ENCODE results near the gene SULT1B1.

The SULT1B1 gene

DNA sequence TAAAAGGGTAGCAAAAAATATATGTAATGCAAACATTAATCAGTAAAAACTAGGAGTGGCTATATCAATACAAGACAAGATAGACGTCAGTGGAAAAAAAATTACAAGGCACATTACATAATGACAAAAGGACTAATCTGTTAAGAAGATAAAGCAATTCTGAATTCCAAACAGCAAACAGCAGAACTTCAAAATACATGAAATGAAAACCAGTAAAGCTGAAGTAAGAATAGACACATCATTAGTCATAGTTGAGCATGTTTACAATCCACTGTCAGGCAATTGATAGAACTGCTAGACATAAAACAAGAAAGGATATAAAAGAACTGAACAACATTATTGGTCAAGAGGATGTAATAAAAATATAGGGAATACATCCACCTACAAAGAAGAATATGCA lies 12.2 kb downstream of the SULT1B1 start:
- DNase-seq = no peak

DNA sequence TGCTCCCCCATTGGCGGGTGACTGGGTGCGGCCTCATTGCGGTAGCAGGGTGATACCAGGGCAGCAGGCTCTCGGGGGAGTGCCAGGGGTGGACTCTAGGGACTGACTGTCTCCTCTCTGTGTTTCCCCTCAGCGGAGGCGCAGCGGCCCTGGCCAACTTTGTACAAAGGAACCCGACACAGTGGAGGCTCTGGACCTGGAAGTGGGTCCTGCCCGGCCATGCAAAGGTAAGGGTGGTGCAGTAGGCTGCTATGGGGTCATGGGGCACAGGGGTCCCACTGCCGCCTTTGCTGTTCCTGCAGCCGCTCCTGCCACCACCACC lies 16.3 kb downstream of the SULT1B1 start:
- DNase-seq = no peak

DNA sequence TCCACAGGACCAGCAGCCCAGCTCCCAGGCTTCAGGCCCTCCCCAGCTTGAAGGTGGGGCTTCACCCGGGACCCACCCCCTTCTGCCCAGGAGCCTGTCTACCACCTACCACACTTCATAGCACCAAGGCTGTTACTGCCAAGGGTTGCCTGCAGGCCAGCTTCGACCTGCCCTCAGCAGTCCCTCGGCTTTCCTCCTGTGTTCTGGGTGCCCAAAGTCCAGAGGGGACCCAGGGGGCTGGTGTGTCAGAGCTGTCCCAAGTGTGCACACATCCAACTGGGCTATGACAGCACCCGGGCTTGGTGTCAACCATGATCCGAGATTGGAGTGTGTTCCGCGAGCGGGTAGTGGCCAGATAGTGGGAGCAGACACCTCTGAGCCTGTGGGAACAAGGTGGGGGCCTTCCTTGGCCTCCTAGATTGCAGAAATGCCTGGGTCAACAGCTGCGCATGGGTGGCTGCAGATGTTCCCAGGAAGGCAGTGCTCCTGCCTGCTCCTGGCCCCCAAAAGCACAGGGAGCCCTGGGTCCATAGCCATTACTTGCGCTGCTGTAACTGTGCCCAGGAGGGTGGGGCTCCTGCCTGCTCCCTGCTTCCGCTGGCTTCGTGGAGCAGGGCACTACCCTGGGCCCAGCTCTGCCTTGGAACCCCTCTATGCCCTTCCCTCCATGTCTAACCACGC lies 16.8 kb downstream of the SULT1B1 start:
- no peak for DNase-seq

DNA sequence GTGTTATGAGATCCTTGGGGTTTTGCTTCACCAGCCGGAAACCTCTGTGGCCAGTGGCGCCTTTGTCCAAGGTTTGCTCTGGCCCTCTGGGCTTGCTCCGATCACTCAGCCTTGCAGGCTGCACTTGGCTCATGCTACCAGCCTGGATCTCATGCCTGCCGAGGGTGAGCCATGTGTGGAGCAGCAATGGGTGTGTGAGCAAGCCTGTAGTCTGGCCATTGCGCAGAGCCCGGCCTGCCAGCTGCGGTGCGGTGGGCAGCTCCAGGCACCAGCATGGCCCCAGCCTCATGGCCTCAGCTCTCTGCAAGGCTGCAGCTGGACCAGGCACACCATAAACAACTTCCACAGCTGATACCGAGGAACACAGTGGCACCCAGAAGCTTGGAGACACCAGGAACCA lies 17.8 kb downstream of the SULT1B1 start:
- no peak for DNase-seq

DNA sequence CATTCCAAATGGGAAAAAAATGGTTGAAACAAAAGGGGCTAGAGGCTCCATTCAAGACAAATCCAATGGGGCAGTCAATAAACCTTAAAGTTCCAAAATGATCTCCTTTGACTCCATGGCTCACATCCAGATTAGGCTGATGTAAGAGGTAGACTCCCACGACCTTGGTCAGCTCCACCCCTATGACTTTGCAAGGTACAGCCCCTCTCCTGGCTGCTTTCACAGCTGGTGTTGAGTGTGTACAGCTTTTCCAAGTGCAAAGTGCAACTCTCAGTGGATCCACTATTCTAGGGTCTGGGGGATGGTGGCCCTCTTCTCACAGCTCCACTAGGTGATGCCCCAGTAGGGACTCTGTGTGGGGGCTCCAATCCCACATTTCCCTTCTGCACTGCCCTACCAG lies 21.5 kb downstream of the SULT1B1 start:
- no peak for DNase-seq

DNA sequence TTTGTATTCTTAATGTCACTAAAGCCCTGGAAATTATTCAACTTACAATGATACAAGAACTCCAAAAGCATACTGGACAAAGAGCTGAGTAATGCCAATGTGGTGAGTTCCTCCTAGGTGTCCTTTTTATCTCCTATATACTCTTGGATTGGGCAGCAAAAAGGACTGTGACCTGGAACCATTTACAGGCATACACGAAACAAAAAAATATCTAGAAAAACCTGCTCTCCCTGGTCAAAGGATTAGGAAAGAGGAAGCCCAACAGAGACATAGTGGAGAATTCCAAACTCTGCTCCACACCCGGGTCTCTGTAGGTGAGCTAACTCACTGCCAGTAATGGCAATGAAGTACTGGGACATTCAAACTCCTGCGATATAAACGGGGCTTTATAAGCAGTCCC lies 25.3 kb downstream of the SULT1B1 start:
- DNase-seq = no peak

DNA sequence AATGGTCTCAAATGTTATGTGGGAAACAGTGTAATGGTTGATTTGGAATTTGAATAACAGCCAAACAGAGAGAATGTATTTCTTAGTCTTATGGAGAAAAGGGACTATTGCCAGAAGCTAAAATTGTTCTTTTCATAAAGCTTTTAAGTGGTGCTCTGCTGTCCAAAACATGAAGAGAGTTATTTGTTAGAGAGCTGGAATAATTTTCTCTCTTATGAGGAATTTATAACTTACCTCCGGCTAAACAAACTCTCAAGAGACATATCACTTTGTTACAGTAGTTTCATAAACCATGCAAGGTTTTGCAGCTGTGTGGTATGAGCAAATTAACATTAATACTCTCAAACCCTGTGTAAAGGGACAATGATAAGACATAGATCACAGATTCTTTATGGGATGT lies 28.6 kb downstream of the SULT1B1 start:
- DNase-seq = no peak

DNA sequence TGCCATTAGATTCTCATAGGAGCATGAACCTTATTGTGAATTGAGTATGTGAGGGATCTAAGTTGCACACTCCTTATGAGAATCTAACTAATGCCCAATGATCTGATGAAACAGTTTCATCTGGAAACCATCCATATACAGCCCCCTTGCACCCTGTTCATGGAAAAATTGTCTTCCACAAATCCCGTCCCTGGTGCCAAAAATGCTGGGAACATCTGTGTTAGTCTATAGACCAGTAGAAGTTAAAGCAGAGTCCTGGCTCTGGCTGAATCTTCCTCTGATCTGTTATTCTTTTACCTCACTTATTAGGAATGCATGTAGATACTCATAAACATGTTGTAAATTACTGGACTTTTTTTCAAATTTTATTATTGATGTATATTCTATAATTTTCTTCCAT lies 29.2 kb downstream of the SULT1B1 start:
- DNase-seq = no peak

DNA sequence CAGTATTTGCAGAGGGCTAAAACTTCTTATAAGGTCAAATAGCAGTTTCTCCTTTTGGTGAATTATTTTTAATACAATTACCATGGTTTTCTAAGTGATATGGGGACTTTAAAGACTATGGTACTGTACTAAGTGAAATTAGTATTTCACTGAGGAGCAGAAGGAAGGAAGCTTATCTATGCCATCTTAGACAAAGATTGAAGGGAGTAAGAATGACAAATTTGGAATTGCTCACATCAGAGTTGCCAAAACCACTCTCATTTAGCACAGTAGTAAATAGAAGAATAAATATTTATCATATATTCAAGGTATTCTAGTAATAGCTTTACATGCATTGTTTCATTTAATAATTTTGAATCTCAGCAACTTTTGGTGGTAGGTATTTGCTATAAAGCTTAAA lies 30.4 kb downstream of the SULT1B1 start:
- no peak for DNase-seq

DNA sequence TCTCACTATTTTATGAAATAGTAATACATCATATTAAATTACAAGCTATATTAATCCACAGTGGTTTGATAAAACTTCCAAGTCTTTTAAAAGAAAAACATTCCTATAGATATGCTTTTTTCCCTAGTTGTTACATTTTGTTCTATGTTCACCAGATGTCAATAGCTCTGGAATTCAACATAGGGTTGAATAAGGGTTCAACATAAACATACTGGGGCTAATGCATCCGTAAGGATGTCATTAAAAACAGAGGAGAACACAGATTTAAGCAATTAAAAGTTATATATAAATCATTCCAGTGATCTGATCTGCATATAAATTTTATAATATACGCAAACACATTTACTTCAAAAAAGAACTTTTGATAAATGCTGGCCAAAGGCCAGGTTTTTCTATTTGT lies 32.5 kb downstream of the SULT1B1 start:
- no peak for DNase-seq

DNA sequence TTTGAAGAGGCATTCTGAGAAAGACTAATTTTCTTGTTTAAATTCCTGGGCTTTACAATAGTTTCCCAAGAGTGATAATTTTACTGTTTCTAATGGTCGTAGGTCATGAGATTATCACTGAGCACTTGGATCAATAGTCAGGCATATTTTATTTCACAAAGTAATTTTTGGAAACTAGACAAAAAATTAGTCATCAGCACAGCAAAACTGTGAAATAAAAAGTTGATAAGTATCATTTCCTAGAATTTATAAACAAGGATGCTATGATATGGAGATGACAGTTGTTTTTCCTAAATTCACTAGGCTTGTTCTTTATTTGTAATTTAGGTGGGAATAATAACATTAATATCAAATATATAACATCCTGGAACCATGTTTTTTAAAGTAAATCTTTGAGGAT lies 33.0 kb downstream of the SULT1B1 start:
- no peak for DNase-seq

DNA sequence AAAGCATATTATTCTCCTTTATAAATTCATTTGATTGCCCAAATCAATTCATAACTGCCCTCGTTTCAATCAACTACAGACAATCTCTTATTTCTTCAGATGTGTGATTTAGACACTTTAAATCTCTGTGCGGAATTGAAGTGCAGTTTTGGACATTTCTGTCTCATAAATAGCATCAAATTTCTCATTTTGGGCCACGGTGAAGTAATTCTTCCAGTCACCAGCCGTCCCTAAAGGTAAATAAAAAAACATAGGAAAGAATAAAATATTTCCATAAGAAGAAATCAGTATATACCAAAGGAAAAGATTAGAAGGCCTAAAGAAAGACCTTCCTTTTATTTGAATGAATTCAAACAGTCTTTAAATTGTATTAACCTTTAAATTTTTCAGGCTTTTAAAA lies 33.4 kb downstream of the SULT1B1 start:
- DNase-seq = no peak

DNA sequence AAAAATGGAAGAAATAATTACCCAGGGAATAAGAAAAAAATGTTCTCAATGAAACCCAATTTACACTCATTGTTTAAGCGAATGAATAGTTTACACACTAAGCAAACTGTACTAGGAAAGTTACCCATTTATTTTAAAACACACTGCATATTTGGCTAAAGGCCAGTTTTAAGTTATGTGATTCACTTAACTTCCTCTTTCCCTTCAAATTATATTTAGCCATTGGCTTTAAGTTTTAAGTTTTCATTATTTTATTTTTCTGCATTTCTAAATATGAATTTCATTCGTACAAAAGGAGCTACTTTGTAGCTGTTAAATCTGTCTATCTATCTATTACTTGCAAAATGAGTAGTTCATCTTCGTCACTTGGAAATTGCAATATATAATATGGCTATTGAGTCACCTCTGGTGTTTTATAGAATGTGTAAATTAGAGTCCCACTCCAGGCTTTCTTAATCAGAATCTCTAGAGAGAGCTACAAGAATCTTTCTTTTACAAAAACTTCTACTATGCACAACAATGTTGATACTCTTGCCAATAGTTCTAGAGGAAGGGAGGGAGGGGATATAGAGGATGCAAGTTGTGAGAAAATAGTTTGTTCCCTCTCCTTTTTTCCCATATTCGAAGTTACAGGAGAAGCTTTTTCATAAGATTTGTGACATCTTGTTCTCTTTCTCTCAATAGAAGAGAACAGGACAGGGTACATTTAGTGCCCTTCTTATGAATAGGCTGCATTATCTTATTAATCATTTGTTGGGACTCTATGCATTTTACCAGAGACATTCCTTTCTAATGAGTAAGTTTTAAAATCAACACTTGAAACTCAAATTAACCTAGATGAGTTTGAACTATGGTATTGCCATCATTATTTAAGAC lies 41.8 kb downstream of the SULT1B1 start:
- DNase-seq = no peak

DNA sequence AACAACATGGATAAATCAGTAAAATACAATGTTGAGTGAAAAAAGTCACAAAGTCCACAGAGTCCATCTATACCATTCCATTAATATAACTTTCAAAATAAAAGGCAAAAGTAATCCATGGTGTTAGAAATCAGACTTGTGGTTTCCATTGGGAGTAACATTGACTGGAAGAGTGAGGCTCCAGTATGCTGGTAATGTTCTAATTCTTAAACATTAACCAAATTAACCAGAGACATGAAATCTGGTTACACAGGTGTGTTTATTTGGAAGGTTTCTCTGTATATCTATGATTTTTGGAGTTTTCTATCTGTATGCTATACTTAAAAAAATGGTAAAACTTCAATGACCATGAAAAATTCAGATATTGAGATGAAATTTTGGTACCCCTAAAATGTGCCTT lies 42.6 kb downstream of the SULT1B1 start:
- no peak for DNase-seq

DNA sequence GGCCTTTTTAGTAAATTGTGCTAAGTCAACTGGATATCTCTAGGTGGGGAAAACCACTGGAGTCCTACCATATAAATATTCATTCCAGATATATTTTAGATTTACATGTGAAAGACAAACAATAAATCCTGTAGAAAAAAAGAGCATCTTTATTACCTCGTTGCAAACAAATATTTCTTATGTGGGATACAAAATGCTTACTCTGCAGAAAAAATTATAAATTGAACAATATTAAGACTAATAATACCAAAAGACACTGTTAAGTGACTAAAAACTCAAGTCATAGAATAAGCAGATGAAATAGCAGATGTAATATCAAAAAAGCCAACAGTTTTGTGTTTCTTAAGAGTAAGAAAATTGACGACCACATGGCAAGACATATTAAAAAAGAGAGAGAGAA lies 43.8 kb downstream of the SULT1B1 start:
- no peak for DNase-seq

DNA sequence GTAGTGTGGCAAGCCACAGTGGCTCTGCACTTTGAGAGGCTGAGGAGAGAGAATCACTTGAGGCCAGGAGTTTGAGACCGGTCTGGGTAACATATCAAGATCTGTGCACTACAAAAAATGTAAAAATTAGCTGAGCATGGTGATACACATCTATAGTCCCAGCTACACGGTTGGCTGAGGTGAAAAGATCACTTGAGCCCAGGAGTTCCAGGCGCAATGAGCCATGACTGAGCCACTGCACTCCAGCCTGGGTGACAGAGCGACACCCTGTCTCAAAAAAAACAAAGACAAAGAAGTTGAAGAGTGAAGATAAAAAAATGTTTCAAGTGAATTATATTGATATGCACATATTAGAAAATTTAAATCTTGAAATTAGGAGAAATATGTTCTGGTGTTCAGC lies 46.3 kb downstream of the SULT1B1 start:
- no peak for DNase-seq

DNA sequence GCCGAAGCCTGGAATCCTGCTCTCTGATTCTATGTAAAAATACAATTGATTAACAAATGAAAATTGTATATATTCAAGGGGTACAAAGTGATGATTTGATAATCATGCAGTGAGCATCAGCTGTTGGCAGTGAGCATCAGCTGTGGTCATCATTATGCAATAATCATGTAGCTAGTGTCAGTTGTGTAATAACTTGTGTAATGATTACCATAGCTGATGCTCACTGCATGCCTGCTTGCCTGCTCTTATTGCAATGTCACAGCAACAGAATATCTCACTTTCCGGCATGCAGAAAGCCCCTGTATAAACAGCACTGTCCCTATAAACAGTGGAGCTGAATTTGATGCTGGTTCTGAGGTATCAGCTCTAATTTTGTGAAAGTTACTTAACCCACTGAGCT lies 46.8 kb downstream of the SULT1B1 start:
- no peak for DNase-seq

DNA sequence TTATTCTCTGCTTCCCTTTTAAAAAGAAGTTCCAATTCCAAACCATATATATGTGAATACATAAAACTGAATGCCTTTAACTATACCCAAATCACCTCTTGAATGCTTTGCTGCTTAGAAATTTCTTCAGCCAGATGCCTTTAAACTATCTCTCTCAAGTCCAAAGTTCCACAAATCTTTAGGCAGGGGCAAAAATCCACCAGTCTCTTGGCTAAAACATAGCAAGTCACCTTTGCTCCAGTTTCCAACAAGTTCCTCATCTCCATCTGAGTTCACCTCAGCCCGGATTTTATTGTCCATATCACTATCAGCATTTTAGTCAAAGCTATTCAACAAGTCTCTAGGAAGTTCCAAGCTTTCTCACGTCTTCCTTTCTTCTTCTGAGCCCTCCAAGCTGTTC lies 49.8 kb downstream of the SULT1B1 start:
- no peak for DNase-seq

DNA sequence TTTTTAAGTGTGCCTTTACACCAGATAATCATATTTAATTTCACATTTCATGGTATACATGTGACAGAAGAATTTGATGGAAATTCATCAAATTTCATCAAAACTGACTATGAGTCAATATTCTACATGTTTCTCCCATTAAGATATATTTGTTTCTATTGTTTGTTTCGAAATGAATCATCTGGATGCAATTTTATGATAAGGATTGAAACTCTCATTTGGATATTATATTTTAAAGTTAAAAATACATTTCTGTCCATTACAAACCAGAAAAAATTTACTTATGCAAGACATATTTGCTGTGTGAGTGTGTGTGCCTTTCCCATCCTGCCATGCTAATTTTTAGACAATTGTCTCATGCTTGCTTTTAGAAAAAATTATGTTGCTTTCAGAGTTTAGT lies 52.2 kb downstream of the SULT1B1 start:
- DNase-seq = no peak

DNA sequence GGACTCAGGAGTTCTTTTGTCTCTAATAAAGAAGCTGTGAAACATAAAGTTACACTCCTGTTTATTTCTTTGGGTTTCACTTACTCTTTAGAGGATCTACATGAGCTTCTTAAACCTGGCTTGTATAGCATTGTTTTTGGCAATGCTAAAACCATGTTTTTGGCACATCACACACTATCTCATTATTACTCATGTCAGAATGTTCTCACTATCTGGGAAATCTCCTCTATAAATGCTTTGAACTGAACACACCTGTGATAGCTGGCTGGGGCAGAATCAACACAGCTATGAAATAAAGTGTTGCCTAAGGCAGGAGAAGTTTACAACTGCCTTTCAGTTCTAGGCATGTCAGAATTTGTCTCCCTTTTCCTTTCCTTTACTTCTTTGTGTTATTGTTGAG lies 52.6 kb downstream of the SULT1B1 start:
- DNase-seq = no peak

DNA sequence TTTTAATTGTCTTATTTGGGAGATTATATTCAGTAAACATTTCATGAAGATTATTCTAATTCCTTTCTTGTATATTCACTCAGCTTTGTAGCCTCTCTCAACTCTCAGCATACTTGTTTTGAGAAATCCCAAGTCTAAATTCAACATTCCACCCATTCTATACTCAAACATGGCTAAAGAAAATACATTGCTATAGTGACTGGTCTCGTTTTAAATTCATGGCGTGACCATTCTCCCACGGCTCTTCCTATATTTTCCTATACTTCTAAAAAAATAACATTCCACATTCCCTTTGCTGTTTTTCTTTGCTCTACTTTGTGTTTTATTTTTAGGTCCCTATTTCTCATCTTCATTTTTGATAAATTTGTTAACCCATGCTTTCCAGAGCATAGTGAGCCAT lies 58.2 kb downstream of the SULT1B1 start:
- DNase-seq = no peak

DNA sequence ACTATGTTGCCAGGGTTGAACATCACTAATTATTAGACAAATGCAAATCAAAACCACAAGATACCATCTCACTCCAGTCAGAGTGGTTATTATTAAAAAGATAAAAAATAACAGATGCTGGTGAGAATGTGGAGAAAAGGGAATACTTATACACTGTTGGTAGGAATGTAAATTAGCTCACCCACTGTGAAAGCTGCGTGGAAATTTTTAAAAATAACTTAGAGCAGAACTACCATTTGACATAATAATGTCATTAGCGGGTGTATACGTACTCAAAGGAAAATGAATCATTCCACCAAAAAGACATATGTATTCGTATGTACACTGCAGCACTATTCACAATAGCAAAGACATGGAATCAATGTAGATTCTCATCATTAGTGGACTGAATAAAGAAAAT lies 58.7 kb downstream of the SULT1B1 start:
- DNase-seq = no peak

DNA sequence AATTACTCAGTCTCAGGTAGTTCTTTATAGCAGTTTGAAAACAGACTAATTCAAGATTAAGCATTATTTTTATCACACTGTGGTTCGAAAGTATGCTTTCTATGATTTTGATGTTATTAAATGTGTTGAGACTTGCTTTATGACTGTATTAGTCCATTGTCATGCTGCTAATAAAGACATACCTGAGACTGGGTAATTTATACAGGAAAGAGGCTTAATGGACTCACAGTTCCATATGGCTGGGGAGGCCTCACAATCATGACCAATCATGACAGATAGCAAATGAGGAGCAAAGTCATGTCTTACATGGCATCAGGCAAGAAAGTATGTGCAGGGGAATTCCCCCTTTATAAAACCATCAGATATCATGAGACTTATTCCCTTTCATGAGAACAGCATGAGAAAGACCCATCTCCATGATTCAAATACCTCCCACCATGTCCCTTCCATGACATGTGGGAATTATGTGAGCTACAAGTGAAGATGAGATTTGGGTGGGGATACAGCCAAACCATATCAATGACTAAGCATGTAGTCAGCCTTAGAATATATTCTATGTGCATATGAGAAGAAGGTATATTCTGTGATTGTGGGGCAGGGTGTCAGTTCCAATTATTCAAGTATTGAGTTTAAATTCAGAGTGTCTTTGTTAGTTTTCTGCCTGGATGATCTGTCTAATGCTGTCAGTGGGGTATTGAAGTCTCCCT lies 62.7 kb downstream of the SULT1B1 start:
- no peak for DNase-seq

DNA sequence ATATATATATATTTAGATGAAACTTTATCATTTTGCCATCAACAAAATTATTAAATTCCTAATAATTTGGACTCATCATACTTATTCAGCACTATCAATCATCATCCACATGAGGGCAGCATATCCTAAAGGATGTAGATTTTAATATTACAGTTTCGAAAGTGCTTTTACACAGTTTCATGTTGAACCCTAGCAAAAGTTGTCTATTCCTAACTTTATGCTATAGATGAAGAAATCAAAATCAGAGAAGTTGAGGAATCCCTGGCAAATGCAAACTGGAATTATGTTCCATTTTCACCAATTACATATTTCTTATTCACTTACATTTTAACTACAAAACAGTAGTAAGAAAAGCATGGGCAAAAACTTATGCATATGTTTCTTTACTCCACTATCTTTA lies 70.8 kb downstream of the SULT1B1 start:
- no peak for DNase-seq

All from activated T-cell treated with anti-CD3 and anti-CD28 coated beads for 4 hours (primary cell).